HG02610 (cell line): ENCODE results near the gene NUP98.
"Not testable (repeated sequence)": the region's sequence is repeated elsewhere in the genome, so short reads cannot be mapped to it uniquely, and the experiment has no call there.

Source experiments
- ATAC-seq: cut with Tn5 transposase; IDR thresholded peaks from one replicate; pipeline ENCODE4 v1.9.1; 2021; ENCODE audit warnings: mild to moderate bottlenecking, moderate library complexity; ENCODE audit not compliant: unreplicated experiment

NUP98 gene

DNA sequence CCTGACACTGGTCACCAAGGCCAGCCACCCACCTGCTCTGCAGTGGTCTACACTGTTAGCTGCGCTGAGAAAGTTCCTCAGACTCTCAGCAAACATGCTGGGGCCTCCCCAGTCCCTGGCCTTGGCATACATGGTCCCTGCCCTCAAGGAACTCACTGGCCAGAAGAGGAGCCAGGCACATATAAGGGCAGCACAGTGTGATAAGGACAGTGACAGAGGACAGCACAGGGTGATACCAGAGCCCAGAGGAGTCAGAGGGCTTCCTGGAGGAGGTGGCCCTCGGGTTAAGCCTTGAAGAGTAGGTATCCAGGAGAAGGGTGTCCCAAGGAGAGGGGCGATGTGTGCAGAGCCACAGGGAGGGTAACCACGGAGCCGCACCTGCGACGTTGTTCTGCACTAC, 151.8 kb downstream of the NUP98 start:
- ATAC-seq: no peak

DNA sequence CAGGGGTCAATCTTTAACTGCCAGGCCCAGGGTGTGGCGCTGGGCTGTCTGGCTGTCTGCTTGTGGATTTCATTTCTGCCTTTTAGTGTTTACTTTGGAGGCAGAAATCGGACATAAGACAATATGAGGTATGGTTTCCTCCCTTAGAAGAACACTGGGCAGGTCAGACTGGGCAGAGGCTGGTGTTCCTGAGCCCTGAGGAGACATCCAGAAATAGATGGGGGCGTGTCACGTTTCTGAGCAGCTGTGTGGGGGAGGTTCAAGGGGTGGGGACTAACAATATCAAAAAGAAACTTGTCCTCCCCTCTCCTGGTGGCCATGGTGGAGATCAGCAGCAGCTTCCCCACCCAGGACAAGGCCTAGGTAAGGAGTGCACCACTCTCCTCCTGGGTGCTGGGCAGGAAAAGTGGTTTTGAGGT, 152.5 kb downstream of the NUP98 start, which contains the start of gene ART1:
TSS of gene ART1 (plus strand) at position 312 of the 419 bp plus-strand sequence. CDS start 14,086 bp downstream, outside the sequence.
- ATAC-seq: no peak

DNA sequence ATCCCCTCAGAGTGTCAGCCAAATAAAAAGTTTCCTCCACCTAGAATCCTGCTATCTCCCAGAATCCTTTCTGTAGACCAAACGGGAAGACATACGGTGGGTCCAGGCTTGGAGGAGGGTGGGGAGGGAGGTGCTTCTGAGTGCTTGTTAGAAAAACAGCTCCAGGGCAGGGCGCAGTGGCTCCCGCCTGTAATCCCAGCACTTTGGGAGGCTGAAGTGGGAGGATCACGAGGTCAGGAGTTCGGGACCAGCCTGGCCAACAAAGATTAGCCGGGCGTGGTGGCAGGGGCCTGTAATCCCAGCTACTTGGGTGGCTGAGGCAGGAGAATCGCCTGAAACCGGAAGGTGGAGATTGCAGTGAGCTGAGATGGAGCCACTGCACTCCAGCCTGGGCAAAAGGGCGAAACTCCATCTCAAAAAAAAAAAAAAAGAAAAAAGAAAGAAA, 154.2 kb downstream of the NUP98 start:
- not testable (repeated sequence) for ATAC-seq

DNA sequence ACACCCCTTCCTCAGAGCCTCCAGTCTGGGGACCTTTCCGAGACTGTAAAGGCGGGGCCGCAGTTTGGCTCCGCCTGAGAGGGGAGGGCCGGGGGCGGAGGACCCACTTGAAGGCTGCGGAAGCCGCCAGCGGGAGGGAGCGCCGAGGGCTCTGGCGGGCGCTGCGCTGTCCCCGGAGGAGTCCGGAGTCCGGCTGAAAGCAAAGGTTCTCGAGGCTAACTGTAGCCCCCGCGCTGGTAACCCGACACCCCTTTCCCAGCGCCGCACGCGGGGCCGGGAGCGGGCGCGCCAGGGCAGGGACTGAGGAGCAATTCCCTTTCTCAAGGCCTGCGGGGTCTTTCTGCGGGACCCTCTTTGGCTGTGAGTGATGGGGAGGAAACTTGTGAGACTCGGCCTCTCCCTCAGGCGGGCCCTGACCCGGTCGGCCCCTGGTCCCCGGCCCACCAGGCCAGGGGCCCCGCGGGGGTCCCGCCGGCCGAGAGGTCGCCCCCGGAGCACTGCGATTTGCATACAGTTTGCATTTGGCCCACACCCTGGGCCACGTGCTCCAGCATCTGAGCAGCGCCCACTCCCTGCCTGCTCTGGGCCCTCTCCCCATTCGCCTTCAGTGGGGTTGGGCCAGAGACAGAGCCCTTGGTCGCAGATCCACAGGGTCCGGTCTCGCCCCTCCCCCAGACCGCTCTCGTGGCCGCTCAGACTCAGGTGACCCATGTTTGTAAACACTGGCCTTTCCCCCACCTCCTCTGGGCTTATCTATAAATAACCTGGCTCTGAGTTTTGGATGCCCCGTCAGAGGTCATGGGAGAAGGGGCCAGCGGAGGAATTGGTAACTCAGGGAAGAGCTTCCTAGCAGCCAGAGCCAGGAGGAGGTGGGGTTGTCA, 155.0 kb downstream of the NUP98 start:
- peak; percentile 51 for ATAC-seq

DNA sequence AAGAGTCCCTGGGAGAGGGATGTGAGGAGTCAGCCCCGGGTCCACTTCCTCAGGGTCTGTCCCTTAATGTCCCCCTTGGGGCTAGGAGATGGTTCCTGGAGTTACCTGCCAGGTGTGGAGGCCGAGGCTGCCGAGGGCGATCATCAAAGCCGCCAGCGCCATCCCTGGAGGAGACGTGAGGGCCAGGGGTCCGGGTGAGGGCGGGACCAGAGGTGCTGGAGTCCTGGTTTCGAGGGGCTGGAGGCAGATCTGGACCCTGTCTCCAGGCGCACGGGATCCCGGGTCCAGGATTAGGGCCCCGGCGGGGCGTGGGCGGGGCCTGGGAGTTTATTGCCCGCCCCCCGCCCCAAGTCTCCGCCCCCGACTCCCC, 155.7 kb downstream of the NUP98 start, which contains the start of gene ART5:
TSS of gene ART5 (minus strand) at position 292 of the 370 bp plus-strand sequence. CDS start at position 162, 130 bp downstream.
- ATAC-seq: no peak

DNA sequence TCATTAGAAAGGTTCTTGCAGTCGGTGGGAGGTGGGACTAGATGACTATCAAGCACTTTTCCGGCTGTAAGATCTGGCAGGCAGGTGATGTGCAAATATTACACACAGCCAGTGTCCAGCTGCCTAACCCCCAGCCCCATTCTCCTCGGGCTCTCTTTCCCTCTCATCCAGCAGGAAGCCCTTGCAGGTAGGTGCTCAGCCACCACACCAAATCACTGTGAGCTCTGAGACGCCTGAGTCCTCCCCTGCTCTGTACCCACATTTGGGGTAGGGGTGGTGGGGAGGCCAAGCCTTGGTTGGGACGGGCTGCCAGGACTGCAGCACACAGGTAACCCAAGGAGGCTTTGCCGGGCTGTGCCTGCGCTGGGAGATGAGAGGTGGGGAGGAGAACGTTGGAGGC, 156.2 kb downstream of the NUP98 start:
- ATAC-seq: no peak

DNA sequence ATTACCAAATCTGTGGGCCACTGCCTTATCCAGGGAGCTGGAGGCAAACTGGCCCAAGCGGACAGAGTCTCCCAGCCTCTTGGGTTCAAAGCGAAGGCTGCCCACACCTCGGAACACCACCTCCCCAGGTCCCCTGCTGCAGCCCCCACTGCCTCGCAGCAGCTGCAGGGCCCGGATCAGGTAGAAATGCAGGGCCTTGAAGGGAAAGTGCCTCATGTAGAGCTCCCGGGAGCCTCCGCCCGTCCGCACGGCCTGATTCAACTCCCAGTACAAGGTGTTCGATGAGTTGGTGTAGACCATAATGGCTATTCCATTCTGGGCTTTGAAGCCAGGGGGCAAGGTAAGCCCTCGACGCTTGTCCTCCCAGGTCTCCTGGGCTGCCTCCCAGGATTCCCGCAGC, 157.5 kb downstream of the NUP98 start:
- no peak for ATAC-seq

DNA sequence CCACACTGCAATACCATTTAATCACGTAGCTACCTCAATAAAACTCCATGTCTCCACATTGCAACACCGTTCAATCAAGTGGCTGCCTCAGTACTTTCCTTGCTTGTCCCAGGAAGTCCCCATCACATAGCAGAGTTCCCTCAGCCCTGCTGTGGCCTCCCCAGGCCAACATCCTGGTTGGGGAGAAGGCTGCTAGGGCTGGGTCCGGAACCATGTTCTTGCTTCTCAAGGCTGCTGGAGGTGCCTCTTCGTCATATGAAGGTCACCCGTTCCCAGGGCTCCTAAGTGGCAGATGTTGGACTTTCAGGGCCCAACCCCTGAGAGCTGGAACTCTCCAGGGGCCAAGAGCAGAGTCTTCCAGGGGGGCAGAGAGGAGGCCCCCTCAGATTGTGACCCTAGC, 158.8 kb downstream of the NUP98 start:
- no peak for ATAC-seq

DNA sequence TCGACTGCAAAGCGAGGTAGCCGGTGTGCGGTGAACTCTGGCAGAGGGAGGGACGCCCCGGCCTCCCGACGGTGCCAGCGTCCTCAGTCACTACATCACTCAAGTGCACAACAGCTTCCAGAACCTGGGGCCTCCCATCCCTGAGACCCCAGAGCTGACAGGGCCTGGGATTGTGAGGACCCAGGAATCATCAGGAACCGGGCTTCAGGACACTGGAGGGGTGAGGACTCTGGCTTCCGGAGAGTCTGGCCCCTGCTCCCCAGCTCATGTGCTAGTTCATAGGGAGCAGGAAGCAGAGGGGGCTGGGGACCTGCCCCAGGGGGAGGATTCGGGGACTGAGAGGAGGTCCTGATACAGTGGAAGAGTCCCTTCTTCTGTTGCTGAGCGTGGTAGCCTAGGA, 160.2 kb downstream of the NUP98 start:
- no peak for ATAC-seq

DNA sequence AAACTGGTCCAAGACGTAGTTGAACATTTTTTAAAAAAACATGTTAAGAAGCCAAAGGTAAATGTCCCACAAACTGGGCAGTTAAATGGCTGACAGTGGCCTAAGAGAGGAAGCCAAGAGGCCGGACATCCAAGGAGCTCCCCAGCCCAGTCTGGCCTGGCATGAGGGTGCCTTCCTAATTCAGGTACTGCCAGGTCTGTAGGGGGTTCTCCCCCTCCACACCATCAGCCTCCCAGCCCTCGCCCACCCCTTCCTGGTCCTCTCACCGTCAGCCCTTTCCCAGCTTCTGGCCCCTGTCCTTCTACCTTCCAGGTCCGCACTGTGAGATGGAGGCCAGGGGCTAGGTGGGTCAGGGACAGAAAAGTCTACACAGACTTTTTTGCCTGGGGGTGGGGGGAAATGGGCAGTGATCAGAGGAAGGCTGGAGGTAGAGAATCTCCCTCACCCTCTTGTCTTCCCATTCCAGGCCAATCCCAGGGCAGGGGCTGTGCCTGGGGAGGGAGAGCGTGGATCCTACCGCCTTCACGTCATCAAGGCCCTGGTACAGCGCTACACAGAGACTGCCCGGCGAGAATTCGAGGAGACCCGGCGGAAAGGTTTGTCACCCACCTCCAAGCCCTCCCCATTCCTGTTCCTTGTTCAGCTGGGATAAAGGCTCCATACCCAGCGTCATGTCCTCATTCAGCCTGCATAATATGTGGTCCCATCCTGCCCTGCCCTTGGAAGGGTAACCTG, 161.5 kb downstream of the NUP98 start:
- ATAC-seq: no peak

DNA sequence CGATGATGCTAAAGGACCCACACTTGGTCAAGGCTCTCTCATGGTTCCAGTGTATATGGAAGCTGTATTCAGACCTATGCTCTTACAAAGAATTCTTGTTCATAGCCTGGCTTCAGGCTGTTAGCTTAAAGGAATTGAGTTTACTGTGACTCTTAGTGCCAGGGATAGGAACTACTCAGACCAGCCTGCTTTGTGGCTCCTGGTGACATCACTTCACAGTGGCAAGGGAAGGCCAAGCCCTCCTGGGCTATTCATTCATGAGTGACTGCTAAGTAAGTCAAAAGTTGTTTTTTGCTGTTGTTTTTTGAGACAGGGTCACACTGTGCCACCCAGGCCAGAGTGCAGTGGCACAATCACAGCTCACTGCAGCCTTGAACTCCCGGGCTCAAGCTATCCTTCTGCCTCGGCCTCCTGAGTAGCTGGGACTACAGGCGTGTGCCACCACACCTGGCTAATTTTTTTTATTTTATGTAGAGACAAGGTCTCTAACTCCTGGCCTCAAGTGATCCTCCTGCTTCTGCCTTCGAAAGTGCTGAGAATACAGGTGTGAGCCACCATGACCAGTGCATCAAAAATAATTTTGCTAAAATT, 165.2 kb downstream of the NUP98 start:
- ATAC-seq: no peak

DNA sequence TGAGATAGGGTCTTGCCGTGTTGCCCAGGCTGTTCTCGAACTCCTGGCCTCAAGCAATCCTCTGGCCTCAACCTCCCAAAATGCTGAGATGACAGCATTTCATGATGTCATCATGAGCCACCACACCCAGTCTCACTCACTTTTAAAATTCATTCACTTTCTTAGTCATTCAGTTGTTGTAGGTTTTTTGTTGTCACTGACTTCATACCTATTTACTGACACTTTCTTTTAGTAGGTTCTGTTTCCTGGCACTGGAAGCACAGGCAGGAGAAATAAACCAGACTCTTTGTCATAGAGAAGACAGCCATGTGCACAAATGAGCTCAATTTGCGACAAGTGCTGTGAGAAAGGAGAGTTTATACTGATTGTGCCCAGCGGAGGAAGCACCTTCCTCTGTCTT, 166.0 kb downstream of the NUP98 start:
- no peak for ATAC-seq

DNA sequence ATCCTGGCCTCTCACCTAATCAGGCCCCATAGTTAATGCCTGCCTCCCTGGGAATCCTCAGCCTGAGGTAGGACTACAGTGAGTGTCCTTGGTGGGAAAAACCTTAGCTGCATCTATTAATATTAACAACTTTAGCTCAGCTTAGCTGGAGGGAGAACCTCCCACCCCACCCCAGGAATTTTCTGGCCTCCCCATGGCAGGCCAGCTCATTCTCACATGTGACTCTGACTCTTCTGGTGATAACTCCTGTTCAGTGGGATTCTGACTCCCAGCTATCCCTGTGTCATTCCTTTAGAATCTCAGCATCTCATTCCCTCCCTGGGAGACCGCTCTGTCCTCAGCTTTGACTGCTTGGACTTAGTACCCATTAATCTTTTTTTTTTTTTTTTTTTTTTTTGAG, 170.1 kb downstream of the NUP98 start:
- no peak for ATAC-seq

DNA sequence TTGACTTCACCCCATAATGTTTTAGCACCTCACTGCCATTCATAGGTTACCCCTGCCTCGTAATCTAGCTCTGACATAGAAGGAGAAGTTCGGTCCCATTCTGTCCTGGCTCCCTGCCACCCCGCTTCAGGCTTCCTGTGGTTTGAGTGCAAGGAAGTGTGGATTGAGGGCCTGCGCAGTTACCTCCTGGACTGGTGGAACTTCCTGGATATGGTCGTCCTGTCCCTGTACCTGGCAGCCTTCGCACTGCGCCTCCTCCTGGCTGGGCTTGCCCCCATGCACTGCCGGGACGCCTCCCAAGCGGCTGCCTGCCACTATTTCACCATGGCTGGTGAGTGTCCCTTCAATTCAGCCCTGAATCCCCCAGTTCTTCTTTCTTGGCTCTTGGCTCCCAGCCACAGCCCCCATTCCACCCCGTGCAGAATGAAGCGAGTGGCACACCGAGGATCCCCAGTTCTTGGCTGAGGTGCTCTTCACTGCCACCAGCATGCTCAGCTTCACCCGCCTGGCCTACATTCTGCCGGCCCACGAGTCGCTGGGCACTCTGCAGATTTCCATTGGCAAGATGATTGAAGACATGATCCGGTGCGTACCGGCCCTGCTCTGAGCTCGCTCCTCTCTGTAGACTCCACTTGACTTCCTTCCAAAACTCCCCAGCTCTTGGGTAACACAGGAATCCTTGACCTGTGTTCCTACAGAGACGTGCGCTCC, 170.9 kb downstream of the NUP98 start:
- no peak for ATAC-seq
